MM.1S (cell line): Measurements from ENCODE around the gene VWA1.

Experiments used
- DNase-seq: peaks from one replicate; pipeline ENCODE4 v3.0.0-alpha.2; 2015
- H2AFZ ChIP-seq: fragments of 300-600 bp; sonication (generic); 2 replicates; pipeline ENCODE4 v1.6.0; 2016; ENCODE audit warnings: antibody characterized with exemption, low read length
- H3F3A ChIP-seq: fragments of 300-600 bp; sonication (generic); 2 replicates; pipeline ENCODE4 v1.6.1; 2016; ENCODE audit warnings: mild to moderate bottlenecking, antibody characterized with exemption, low read length, moderate library complexity, mixed read lengths; ENCODE audit not compliant: insufficient read depth
- H3K27ac ChIP-seq: fragments of 300-600 bp; sonication (generic); 2 replicates; pipeline ENCODE4 v1.5.1; 2016; ENCODE audit warnings: mild to moderate bottlenecking, low read length
- H3K27me3 ChIP-seq: fragments of 300-600 bp; sonication (generic); replicated peaks from 2 replicates; pipeline ENCODE4 v1.6.0; 2016; ENCODE audit warnings: low read length; ENCODE audit not compliant: insufficient read depth
- H3K36me3 ChIP-seq: fragments of 300-600 bp; sonication (generic); replicated peaks from 2 replicates; pipeline ENCODE4 v1.6.1; 2016; ENCODE audit warnings: mild to moderate bottlenecking, low read length, mixed read lengths; ENCODE audit not compliant: insufficient read depth
- H3K4me1 ChIP-seq: fragments of 300-600 bp; sonication (generic); 2 replicates; pipeline ENCODE4 v1.6.1; 2016; ENCODE audit warnings: low read length, mixed read lengths
- H3K4me2 ChIP-seq: fragments of 300-600 bp; sonication (generic); 2 replicates; pipeline ENCODE4 v1.6.0; 2016; ENCODE audit warnings: low read depth, low read length
- H3K4me3 ChIP-seq: fragments of 300-600 bp; sonication (generic); 2 replicates; pipeline ENCODE4 v1.5.1; 2016; ENCODE audit warnings: low read length, mixed read lengths
- H3K79me2 ChIP-seq: fragments of 300-600 bp; sonication (generic); 2 replicates; pipeline ENCODE4 v1.6.1; 2016; ENCODE audit warnings: mixed run types, low read length, mixed read lengths
- H3K9ac ChIP-seq: fragments of 300-600 bp; sonication (generic); 2 replicates; pipeline ENCODE4 v1.6.1; 2016; ENCODE audit warnings: low read length, mixed read lengths
- H3K9me2 ChIP-seq: fragments of 300-600 bp; sonication (generic); replicated peaks from 2 replicates; pipeline ENCODE4 v1.6.1; 2016; ENCODE audit warnings: mild to moderate bottlenecking, low read length, mixed read lengths; ENCODE audit not compliant: insufficient read depth
- H3K9me3 ChIP-seq: fragments of 300-600 bp; sonication (generic); replicated peaks from 2 replicates; pipeline ENCODE4 v1.6.1; 2016; ENCODE audit warnings: mild to moderate bottlenecking, low read length, mixed read lengths; ENCODE audit not compliant: insufficient read depth
- H4K20me1 ChIP-seq: fragments of 300-600 bp; sonication (generic); 2 replicates; pipeline ENCODE4 v1.6.1; 2016; ENCODE audit warnings: mild to moderate bottlenecking, low read length, moderate library complexity, mixed read lengths; ENCODE audit not compliant: insufficient read depth
- CTCF ChIP-seq: fragments of 300-600 bp; sonication (generic); IDR thresholded peaks from 2 replicates; pipeline ENCODE4 v1.5.1; 2016; ENCODE audit warnings: antibody characterized with exemption, low read length, mixed read lengths
- EZH2 ChIP-seq: fragments of 300-600 bp; sonication (generic); optimal IDR thresholded peaks from 2 replicates; pipeline ENCODE3; 2017; ENCODE audit warnings: low read depth, mild to moderate bottlenecking, antibody characterized with exemption, low read length, mixed read lengths
- EZH2phosphoT487 ChIP-seq: fragments of 300-600 bp; sonication (generic); IDR thresholded peaks from 2 replicates; pipeline ENCODE4 v1.6.1; 2018; ENCODE audit warnings: antibody characterized with exemption, low read length

Gene VWA1

DNA sequence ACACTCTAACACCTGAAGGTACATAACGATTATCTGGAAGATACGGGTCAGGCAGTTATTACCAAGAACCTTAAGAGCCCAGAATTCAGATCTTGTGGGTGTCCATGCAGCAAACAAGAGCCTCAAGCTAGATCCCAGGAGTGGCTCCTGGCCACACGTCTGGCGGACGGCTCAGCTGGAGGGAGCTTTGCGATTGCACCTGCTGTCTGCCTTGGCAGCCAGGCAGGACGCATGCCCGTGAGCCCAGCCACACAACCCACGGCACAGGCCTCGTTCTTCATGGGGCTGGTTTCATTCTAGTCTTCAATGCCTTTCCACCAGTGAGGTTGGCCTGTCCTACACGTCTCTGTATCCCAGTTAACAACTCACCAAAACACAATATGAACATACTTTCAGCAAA is 42.1 kb upstream of the VWA1 start:
- no peak for DNase-seq
- TF ChIP-seq EZH2 (no peak), CTCF (no peak)

GRCh38 chr1:1394116-1394515 is 41.4 kb upstream of the VWA1 start:
- no peak for TF ChIP-seq EZH2phosphoT487
- no peak for TF ChIP-seq EZH2
- TF ChIP-seq CTCF, result no peak
- no peak for DNase-seq
- H3K4me3 ChIP-seq, result no peak overlapping the region

More for the DNA sequence above, 42.1 kb upstream of the VWA1 start:
- H3K4me3 ChIP-seq, result no peak overlapping the region
- no peaks in the 10 kb centered on the region for H3F3A ChIP-seq
- no peak overlapping the region for H2AFZ ChIP-seq
- H3K27ac ChIP-seq, result no peak overlapping the region
- H3K9ac ChIP-seq, result no peak overlapping the region
- H3K4me1 ChIP-seq, result peaks cover 5% of the 10 kb centered on the region
- no peaks in the 10 kb centered on the region for H3K9me3 ChIP-seq
- peaks cover 63% of the 10 kb centered on the region for H3K79me2 ChIP-seq
- no peaks in the 10 kb centered on the region for H4K20me1 ChIP-seq
- peaks cover 29% of the 10 kb centered on the region for H3K36me3 ChIP-seq
- H3K27me3 ChIP-seq, result no peaks in the 10 kb centered on the region
- H3K9me2 ChIP-seq, result no peaks in the 10 kb centered on the region
- H3K4me2 ChIP-seq, result no peak overlapping the region

DNA sequence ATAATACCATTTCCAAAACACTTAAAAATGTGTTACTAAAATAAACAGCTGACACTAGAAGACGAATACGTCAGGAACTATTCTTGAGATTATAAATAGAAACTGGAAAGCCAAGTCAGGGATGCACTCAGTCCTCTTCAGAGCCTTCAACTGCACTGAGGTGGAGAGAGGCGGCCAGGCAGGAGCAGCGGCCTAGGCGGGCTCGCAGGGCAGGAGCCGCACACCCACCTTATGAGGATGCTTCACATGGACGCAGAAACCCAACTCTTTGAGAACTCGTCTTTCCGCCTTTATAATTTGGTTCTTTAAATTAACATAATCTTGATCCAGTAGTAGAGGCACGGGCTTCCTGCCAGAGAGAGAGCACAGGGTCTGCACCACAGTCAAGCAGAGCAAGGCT is 40.3 kb upstream of the VWA1 start:
- Histone ChIP-seq H3F3A (no peaks in the 10 kb centered on the region), H3K79me2 (peaks cover 77% of the 10 kb centered on the region), H3K36me3 (peaks cover 25% of the 10 kb centered on the region), H3K4me1 (peaks cover 5% of the 10 kb centered on the region), H3K4me3 (no peak overlapping the region), H2AFZ (no peak overlapping the region), H3K4me2 (no peak overlapping the region), H3K9me2 (no peaks in the 10 kb centered on the region), H4K20me1 (no peaks in the 10 kb centered on the region), H3K27me3 (no peaks in the 10 kb centered on the region), H3K9me3 (no peaks in the 10 kb centered on the region), H3K27ac (no peak overlapping the region), H3K9ac (no peak overlapping the region)
- TF ChIP-seq EZH2 (no peak), CTCF (no peak), EZH2phosphoT487 (no peak)
- DNase-seq, result no peak

More at GRCh38 chr1:1394116-1394515, 41.4 kb upstream of the VWA1 start:
- H3K79me2 ChIP-seq, result peaks cover 70% of the 10 kb centered on the region
- no peaks in the 10 kb centered on the region for H4K20me1 ChIP-seq
- no peaks in the 10 kb centered on the region for H3K9me3 ChIP-seq
- no peaks in the 10 kb centered on the region for H3K9me2 ChIP-seq
- peaks cover 5% of the 10 kb centered on the region for H3K4me1 ChIP-seq
- no peak overlapping the region for H3K4me2 ChIP-seq
- H3K9ac ChIP-seq, result no peak overlapping the region
- H3F3A ChIP-seq, result no peaks in the 10 kb centered on the region
- H3K27ac ChIP-seq, result no peak overlapping the region
- H3K27me3 ChIP-seq, result no peaks in the 10 kb centered on the region
- H2AFZ ChIP-seq, result no peak overlapping the region
- H3K36me3 ChIP-seq, result peaks cover 29% of the 10 kb centered on the region
